Measurements from ENCODE around the gene PLPPR2.

GRCh38 chr19:11414544-11414943, 59.3 kb downstream of the PLPPR2 start:
- no peak for TF ChIP-seq CTCF (conservative IDR thresholded peaks at IDR 0.05; ENCODE audit: low read depth, low read length)
- TF ChIP-seq MAFK (IDR thresholded peaks at IDR 0.05; ENCODE audit: low read depth, low read length) = no peak
- no peak for TF ChIP-seq FOS (IDR thresholded peaks at IDR 0.05; ENCODE audit: low read depth, low read length)
- TF ChIP-seq POLR2A (IDR thresholded peaks at IDR 0.05; ENCODE audit: low read depth, low read length) = no peak
- no peak for TF ChIP-seq RCOR1 (IDR thresholded peaks at IDR 0.05; ENCODE audit: insufficient replicate concordance, low read length)
- TF ChIP-seq RAD21 (IDR thresholded peaks at IDR 0.05; ENCODE audit: low read length) = no peak
- TF ChIP-seq ELK1 (IDR thresholded peaks at IDR 0.05; ENCODE audit: borderline replicate concordance, low read depth, low read length) = no peak
- TF ChIP-seq MXI1 (IDR thresholded peaks at IDR 0.05; ENCODE audit: borderline replicate concordance, low read depth, low read length) = no peak
- TF ChIP-seq SMC3 (IDR thresholded peaks at IDR 0.05; ENCODE audit: low read depth, low read length) = no peak
- no peak for TF ChIP-seq RFX5 (IDR thresholded peaks at IDR 0.05; ENCODE audit: low read depth, low read length)
- no peak for TF ChIP-seq BHLHE40 (IDR thresholded peaks at IDR 0.05; ENCODE audit: low read depth, low read length)
- TF ChIP-seq USF2 (IDR thresholded peaks at IDR 0.05; ENCODE audit: low read depth, low read length) = no peak
